Activated CD4-positive, CD25-positive, alpha-beta regulatory T cell treated with anti-CD3 and anti-CD28 coated beads, Interleukin-2, amount 50 U/mL, for 72 hours (primary cell): Measurements from ENCODE around the gene UEVLD.
"Not testable (repeated sequence)": the region's sequence is repeated elsewhere in the genome, so short reads cannot be mapped to it uniquely, and the experiment has no call there.

Source experiments
- DNase-seq: peaks from one replicate; pipeline ENCODE4 v3.0.0; 2021

The UEVLD gene

DNA sequence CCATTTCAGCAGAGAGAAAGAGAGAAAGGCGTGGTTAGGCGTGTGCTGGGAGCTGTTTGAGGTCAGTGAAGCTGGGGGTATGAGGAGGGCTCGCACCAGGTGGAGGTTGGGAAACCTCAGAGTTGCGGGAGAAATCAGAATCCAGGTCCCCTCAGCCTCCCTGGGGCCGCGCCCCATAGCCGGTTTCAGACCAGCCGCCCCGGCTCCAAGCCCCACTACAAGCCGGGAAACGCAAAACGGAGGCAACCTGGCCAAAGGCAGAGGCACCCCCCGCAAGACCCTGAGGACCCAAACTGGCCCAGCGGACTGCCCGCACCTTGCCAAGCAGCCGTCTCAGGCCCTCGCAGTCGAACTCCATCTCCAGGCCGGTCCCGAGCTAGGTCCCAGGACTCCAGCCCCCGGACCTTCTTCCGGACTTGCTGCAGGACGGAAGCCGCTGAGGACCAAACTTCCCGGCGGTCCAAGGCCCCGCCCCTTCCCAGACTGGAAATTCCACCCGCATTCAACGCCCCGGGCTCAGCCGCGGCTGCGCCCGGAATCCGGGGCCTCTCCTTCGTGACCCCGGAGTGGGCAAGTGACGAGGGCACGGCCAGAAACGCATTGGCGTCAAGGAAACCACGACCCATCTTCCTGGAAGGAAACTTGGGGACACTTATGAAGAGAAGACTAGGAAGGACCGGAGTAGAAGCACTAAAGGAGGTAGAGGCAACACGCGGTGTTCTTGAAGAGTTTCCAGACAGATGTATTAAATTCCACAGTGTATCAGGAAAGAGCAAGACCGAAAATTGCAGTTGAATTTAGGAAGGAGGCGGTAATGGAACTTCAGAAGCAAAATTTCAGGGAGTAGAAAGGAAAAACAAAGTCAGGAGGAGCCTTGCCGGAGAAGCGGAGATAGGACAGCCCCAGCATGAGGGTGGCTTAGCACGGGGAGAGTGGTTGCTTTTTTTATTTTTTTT is at the start of gene UEVLD:
Gene UEVLD, minus strand, starts transcription at position 438 of the 956 bp plus-strand sequence. Its CDS starts 80 bp downstream, at position 358.
- peak; percentile 71 for DNase-seq

DNA sequence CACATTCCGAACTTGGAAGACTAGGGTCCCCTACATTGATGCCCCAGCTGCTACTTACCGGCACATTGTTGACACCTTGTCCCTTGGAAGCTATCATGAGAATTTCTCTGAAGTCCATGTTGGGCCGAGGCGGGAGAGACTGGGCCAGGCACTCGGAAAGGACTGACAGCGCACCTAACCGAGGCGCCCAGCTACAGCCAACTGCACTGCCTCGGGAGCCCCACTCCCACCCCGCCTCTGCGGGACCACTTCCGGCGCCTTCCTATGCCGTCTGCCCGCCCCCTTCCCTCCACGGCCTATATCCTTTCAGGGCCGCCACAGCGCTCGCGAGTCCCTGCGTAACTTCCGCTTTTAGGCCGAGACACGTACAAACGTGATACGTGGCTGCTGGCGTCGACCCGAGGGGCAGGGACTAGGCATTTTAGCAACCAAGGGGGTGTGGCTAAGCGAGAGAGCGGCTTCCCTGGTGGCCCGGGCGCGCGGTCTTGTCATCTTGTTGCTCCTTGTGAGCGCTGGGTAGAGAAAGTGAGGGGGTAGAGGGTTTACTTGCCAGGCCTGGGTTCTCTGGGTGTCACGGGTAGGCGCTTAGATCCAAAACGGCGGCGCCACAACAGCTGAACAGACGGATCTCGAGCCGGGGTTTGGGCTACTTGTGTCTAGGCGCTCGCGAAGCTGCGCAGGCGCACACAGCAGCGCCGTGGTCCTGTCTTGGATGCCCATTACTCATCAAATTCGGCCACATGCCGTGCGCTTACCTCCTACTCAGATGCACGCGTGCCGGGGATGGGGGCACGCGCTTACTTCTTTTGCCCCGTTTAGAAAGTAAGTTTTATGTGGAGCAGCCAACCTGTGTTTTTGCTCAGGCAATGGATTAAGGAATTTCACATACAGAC is 45.9 kb upstream of the UEVLD start, which contains the start of gene SPTY2D1:
Gene SPTY2D1, minus strand, starts transcription at position 203 of the 893 bp plus-strand sequence. Its CDS starts 85 bp downstream, at position 118.
- peak; percentile 93 for DNase-seq

DNA sequence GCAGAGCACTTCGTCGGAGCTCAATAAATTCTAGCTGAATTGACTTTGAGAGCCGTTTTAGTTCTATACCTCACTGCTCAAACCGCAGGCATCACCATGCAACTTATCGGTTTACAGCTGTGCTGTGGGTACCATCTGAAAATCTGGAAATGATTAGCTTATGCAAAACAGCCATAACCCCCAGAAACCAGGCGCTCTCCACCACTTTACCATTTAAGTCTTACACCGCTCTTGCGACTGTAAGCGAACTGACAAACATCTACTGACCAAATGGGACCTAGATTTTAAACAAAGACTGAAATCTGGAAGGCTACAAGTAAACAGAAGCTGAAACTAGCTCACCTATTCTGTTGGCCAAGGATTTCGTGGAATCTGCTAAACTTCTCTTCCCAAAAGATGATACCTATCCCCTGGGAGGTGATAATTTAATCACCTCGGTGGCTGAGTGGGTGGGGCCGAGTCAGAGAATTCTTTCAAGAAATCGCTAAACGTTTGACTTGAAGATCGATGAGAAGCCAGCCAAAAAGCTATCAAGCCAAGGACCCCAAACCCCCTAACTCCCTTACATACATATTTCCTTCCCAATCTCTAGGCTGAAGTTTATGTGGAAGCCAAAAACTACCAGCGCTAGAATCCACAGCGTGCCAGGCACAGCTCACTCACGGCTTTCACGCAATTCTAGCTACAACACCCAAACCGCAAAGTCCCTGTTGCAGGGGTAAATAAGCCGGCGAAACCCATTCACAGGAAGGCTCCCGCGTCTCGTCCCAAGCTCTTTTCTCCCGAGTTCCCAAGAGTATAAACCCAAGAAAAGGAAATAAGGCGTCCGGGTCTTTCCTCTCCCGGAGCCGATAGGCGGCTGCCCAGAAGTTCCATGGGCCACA is 45.0 kb upstream of the UEVLD start:
- no peak for DNase-seq

DNA sequence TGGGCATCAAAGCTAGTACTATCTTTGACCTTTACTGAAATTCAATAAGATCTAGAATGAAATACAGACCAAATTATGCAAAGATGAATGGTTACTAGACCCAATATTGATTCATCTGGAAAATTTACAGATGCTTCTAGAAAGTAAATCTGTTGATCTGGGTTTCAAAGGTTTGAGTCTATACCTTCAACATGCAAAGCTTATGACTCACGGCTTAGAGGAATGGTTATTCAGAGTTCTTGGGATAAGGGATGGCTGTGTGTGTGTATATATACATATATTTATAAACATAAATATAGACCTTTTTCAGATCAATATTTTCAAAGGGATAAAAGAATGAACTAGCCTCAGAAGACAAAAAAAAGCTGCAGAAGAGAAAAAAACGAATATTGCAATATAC is 44.3 kb upstream of the UEVLD start:
- no peak for DNase-seq

DNA sequence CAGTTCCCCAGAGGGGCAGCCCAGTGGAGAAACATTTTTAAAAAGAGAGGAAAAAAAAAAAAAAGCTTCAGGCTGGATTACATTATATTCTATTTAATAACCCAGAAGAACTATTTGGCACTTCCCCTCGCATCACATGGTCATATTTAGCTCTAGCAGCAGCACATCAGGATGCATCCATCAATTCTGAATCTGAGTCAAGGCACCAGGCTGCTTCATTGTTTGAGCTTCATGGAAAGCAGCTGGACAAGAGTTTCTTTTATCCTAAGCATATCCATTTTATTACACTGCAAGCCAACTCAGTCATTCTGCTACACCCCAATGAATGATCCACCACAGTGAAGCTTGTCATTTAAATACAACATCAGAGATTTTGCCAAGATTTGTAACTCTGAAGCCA is 35.6 kb upstream of the UEVLD start:
- no peak for DNase-seq

DNA sequence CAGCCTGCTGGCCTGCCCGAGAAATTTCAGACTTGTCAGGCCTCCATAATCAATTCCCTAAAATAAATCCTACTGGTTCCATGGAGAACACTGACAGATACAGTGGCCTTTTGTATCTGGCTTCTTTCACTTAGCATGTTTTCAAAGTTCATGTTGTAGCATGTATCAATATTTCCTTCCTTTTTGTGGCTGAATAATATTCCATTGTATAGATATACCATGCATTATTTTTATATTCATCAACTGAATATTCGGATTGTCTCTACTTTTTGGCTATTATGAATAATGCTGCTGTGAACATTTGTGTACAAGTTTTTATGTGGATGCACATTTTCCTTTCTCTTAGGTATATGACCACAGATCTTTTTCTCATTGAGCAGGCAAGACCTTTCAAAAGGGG is 35.2 kb upstream of the UEVLD start:
- DNase-seq = no peak

DNA sequence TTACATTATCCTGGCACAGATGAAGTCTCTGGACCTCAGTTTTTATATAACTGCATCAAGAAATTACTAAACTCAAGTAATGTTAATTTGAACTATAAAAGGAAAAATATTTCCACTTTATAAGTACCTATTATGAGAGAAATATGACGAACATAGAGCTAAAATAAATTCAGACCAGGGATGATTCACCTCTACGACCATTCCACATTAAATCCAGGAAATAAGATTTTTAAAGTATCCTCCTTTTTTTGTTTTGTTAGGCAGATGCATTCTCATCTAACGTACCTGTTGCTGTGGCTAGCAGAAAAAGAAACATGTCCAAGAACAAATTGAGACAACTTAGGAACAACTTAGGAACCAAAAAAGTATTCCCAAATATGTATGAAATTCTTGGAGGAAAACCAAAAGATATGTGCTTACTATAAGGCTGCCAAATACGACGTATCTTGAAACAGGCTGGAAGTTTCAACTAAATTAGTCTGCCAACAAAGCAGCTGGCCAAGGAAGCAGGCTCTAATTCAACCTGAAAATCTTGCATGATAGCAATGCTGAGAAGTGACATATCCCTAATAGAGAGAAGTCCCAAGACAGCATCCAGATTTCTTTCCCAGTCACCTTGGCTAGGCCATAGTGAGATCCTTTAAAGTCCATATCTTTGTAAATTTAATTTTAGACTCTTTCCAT is 29.9 kb upstream of the UEVLD start:
- no peak for DNase-seq

DNA sequence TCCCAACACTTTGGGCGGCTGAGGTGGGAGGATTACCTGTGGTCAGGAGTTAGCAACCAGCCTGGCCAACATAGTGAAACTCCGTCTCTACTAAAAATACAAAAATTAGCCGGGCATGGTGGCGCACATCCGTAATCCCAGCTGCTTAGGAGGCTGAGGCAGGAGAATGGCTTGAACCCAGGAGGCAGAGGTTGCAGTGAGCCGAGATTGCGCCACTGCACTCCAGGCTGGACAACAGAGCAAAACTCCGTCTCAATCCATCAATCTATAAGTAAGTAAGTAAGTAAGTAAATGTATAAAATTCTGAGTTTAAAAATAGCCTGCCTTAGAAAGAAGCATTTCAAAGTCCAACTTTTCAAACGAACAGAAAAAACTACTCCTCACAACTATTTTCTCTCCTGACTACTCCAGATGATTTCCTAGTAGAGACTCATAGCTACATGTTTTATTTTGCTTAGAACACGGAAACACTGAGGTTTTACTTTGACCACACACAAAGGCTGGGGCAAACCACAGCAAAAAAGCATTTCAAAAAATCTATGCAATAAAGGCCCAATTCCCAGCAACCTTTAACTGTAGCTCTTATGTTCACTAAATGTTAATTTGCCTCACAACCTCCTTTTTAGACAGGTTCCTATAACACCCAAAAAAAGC is 29.3 kb upstream of the UEVLD start:
- DNase-seq = no peak

DNA sequence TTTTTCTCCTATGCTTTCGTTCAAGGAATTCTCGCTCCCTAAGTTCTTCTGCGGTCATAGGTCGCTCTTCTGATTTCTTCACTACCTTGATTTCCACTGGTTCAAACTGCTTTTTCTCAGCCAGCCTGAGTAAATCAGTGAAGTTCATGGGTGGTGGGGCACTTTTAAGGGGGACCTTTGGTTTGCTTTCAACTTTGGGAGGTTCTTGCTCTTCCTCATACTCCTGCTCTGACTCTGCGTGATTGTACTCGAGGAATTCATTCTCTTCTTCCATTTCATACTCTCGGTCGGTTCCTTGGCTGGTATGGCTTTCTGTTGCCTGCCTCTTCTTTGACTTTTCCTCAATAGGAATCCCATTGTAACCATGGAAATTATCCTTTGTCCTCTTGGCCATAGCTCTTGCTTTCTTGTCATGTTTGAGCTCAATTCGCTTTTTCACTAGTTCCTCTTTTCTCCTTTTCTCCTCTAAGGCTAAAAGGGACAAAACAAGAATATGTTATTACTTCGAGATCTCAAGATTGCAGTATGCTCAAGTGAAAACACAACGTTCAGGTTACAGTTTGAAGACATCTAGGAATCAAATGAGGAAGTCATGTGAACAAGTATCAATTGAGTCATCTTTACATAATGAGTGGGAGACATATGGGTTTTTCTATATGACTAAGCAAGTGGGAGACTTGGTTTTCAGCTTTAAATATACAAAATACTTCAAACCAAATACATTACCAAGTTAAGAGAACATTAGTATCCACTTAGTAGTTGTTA is 27.3 kb upstream of the UEVLD start:
- DNase-seq = no peak

DNA sequence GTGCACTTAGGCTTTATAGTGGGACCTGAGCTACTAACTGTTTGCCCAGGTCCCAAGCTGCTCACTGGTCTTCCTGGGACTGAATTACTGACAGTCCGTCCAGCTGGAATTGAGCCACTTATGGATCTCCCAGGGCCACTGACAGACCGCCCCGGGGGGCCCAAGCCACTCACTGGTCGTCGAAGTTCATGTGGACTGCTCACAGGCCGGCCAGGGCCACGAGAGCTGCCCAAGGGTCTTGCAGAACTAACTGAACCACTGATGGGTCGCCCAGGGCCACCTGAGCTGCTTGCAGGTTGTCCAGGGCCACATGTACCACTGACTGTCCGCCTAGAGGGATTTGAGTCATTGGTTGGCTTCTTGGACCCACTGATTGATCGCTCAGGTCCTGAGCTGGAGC is 26.1 kb upstream of the UEVLD start:
- no peak for DNase-seq

DNA sequence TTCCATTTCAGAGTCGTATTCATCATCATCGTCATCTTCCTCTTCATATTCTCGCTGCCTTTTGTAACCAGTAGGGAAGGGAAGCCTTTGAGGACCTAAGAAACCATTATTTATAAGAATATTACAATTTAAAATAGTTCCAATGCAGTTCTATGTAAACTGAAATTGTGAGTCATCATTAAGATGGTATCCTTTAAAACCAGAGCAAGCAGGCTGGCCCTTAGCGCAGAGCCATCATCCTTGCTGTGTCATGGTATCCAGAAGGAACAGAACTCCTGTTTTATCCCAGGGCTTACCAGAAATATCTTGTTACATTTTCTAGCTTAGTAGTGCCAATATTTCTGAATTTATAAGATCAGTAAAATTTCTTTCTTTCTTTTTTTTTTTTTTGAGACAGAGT is 23.9 kb upstream of the UEVLD start:
- no peak for DNase-seq

DNA sequence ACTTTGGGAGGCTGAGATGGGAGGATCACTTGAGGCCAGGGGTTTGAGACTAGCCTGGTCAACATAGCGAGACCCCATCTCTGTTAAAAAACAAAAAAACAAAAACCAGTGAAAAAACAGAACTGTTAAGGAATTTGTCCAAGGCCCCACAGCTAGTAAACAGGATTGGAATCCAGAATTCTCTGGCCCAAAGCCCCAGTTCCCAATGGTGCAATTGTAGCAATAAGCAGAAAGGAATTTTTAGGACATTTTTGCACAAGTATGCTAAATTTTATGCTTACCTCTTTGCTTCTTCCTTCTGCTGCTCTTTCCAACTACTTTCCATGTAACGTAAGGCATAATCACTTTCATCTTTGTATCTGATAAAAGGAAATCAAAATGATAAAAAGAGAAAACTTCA is 22.7 kb upstream of the UEVLD start:
- no peak for DNase-seq

DNA sequence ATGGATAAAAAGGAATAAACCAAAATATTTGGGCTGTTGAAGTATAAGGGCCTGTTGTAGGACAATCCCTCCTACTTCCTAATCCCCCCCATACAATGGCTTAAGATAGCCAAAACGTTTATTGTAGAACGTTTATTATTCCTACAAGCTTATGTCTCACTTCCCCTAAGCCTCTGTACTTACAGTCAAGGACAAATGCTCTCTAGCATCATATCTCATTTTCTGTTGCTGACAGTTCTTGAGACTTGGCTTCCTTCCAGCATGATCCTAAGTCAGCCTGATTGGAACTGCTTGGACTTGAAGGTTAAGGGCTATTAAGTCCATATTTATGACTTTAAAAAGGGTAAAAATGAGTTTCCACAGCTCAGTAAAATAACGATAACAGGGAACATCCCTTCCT is 19.8 kb upstream of the UEVLD start:
- DNase-seq = no peak

DNA sequence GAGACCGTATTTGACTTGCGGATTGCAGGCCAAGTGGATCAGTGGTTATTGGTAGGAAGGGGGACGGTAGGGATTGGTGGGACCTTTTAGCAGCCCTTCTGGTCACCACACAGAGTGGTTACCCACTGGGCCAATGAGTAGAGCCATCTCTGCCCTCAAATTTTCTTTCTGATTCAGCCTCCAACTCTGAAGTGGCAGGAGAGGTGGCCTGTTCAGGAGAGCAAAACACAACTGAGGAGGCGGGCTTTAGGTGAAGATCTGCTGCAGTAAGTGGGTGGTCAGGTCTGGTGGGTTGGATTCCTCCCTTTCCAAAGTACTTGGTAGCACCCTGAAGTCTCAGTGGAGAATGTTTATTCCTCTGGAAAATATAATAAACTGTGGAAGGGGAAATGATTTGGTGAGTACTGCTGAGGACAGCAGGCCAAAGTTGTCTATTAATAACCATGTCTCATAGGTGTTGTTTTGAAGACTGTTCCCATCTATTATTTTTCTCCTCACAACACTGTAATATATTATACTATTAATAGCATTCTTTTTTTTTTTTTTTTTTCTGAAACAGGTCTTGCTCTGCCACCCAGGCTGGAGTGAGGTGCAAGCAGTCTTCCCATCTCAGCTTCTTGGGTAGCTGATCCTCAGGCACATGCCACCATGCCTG is 12.5 kb upstream of the UEVLD start:
- no peak for DNase-seq

DNA sequence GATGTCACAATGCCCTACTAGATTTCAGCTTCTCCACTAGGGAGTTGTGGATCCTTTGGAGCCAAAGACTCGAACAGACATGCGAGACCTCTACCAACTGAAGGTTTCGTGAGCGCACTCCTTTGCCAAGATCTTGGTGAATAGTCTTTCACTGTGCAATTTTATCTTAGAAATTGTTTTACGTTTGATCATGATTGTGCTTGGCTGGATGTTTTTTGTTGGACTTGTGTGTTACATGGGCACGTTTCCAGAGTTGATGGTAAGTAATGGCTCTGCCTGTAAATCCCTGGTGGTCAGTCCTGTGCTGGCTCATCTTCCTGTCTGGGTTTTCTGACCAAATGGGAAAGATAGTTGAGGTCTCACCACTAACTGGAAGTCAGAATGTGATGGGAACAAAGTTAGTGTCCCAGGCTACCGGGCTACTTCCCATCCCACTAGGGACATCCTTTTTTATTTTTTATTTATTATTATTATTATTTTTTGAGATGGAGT is 11.3 kb upstream of the UEVLD start, which contains the start of gene MISFA:
Gene MISFA, plus strand, starts transcription at position 51 of the 492 bp plus-strand sequence. Its CDS starts 140 bp downstream, at position 191.
- no peak for DNase-seq

DNA sequence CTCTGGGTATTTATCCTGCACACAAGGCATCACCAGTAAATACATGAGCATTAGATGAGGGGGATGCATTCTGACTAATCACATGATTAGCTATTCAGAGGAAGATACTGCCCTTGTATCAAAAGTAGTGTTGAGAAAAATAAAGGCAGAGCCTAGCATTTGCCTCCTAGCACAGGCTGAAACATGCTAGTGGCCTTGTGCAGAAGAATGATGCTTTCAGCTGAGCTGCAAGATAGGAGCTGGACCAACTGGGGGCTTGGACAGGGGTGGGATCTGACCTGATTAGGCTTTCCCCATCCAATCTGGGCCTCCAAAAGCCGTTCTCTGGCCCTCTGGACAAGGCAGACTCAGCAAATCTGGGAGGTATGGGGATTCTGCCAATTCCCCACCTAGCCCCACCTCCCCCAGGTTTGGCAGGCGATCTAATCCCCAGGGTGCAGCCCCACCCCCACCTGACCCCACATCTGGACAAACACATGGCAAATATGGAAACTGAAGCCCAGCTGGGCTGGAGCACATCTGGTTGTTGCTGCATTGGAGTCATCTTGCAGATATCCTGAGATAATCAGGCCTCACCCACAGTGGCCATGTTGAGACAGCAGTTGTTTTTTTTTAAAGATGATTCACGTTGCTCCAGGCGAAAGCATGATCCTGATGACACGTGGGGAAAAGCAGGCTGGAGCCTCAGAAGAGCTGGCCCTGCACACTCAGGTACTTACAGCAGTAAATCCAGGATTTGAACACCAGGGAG is 6.6 kb upstream of the UEVLD start:
- no peak for DNase-seq

DNA sequence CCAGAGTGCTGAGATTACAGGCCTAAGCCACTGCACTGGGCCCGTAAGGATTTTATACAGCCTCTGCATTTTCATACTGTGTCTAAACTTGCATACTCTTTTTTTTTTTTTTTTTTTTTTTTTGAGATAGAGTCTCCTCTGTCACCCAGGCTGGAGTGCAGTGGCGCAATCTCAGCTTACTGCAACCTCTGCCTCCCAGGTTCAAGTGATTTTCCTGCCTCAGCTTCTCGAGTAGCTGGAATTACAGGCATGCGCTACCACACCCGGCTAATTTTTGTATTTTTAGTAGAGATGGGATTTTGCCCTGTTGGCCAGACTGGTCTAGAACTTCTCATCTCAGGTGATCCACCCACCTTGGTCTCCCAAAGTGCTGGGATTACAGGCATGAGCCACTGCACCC is 5.6 kb upstream of the UEVLD start:
- DNase-seq = not testable (repeated sequence)

DNA sequence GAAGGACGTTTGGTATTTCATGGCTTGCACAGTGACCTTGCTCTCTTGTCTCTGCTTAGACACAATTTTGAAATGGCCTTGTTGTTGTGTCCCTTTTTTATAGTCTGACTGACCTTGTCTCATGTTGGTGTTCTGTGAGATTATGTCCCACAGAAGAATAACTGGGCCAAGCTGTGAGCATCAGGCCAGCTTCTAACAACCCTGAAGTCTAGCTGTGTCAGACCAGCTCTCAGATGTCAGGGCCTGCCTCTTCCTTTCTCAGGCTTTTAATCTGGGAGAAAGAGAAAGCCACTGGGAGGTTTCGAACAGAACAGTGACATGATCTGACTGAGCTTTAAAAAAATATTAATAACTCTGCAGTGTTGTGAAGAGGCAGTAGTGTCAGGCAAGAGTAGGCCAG is 2.0 kb upstream of the UEVLD start:
- DNase-seq = no peak

DNA sequence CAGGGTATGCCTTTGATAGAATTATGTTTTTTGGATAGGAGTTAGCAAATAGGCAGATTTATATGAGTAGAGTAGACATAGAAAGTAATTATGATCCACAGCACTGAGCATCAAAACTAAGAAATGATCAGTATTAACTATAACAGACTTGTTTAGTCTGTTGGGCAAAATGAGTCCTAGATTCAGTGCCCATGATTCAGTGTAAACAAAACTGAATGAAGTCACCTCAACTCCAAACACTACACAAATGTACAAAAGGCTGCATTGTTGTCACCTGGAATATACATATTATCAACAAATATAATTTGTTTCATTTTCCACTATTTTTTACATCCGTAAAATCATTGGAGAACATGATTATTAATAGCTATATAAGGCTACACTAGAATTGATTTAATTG is 6.7 kb downstream of the UEVLD start:
- DNase-seq = no peak
